ENCODE results near the gene GIMAP8.
A peak's percentile ranks its signal among the peaks of the same experiment; 100 is the strongest.

Gene GIMAP8

DNA sequence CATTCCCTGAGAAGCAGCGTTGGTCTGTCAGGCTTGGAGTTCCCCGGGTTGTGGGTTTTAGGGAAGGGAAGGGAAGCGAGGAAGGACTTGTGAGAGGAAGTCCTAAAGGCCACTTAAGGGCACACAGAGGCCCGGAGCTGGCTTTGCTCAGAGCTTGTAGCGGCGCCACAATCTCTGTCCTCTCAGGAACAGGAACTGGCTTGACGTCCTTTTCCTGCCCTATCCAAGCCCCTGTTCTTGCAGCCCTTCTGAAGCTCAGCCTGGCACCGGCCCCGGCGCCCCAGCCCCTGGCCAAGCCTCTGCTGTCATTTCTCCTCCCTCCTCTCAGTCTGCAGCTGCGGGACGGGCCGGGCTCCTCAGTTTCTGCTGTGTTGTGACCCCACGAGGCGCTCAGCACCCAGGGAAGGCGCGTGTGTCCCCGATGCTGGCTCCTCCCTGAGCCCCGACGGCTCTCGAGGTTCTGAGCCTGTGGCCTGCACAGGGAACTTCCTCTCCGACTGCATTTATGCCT lies at the start of gene GIMAP8:
GIMAP8 (plus strand) TSS at position 140 of the 511 bp plus-strand sequence. CDS start 16,069 bp downstream, outside the sequence.
- peak in 5 of 14 donors; percentile 33 to 65 (median 37) for DNase-seq

DNA sequence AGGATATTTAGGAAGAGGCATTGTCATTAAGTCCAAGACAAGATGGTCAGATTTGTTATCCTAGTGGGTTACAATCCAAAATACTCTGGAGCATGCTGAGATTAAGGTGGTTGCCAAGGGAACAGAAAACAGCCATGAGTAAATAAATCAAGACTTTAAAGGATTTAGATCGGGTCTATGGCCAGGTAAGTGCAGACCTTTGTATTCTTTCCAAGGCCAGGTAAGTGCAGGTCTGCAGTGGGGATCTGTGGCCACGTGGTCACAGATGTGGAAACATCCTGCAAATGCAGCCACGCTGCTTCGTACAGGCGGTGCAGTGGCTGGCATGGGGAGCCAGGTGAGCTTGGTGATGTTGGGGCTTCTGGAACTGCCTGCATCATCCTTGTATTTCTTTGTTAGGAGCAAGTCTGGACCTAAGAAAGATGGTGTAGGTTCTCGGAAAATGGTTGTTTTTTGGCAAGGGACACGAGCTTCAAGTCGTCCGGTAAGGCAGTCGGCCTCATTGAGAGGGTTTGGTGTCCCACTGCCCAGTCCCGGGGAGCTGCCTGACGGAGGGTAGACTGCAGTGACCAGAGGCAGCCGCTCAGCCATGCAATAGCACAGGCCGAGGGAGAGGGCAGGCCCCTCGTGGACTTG lies 49.5 kb upstream of the GIMAP8 start:
- DNase-seq = no peak

DNA sequence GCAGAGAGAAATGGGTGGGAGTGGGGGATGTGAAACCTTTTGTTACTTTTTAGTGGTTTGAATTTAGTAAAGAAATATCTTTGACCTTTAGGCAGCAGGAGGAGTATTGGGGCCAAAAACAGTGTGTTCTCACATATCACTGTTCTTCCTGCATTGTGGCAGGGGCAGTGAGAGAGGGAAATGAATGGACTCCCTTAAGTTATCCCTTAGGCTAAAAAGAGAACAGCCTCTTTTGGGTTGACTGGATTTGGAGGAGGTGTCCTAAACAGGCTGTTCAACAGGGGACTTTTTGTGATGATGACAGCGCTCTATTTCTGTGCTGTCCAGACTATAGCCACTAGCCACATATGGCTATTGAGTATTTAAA lies 49.0 kb upstream of the GIMAP8 start:
- DNase-seq = no peak

DNA sequence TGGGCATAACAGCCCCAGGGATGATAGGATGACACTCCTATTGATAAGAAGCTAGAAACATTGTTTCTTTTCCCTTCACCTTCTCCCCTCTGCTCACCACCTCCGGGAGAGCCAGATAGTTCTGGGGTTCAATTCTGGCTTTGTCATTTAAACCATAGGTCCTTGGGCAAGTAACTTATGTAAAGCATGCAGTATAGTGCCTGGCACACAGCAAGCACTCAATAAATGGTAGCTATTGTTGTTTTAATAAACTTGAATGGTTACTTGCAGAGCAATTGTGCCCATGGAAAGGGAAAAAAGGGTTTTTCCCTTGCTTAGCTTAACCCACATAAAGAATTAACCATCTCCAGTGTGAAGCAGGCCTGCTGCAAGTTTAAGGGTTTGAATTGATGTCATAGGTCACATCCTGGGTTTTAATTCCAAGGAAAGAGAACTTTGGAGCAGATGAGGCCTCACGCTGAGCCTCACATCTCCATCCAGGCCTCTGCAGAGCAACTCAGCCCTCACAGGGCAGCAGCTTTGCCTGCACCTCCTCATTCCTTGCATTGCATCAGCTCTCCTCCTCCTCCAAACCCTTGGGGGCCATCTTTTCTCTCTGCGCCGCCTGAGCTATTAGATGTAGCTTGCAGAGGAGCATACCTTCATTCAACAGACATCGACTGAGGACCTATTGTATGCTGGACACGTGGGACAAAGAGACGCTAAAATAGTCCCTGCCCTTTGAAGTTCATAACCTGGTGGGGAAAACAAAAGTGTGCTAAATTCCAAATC lies 48.4 kb upstream of the GIMAP8 start:
- no peak for DNase-seq

DNA sequence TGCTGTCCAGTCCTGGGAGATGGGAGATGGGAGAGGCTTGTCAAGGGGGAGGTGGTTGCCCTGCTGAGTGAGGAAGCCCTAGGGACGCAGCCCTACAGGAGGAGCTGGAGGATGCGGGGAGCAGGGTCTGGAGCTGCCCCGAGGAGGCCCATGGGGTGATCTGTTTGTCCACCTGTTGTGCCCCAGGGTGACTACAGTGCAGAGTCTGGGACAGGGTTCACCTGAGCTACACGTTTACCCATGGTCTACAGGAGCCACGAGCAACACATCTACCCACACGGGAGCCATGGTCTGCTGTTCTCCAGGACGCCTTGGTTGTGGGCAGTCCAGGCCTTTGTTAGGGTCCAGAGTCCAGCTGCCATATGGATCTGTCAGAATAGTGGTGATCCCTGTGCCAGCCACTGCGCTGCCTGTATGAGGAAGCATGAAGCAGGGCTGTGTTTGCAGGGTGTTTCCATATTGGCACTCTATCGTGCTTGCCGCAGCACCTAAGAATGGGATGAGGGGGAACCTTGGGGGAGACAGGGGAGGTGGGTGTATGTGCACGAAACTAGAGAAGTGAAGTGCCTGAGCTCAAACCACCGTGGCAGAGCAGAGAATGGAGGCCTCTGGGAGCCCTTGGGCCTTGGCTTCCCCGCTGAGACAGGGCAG lies 47.6 kb upstream of the GIMAP8 start:
- no peak for DNase-seq

DNA sequence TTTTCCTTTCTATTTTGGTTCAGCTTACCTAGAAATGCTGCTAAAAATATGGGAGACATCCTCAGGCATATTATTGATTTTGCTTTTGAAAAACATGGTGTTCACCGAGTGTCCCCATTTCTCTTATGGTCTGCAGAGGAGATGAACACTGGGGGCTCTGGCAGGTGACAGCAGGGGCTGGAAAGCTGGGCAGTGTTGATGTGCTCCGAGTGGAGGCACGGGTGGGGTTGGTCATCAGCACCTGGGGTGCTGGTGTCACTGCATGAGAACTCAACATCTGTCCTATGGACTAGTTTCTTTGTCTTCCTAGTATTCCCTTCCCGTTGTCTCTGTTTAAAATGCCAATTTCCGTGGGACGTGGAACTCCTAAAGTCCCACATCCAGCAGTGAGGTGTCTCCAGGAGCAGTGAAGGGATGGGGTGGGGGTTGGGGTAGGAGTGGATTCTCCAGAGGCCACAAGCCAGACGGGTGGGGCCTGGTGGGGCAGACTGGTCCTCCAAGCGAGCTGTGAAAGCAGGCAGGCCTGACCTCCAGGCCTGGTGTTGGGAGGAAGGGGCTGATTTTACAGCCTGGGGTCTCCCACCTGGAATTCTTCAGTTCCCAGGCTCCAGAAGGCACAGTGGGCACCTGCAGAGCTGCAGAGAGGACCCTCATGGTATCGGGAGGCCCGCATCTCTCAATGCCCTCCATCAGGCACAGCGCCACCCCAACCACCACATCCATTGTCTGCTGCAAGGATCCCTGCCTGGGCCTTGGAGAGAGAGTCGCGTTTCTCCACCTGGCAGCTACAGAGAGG lies 46.9 kb upstream of the GIMAP8 start:
- no peak for DNase-seq

DNA sequence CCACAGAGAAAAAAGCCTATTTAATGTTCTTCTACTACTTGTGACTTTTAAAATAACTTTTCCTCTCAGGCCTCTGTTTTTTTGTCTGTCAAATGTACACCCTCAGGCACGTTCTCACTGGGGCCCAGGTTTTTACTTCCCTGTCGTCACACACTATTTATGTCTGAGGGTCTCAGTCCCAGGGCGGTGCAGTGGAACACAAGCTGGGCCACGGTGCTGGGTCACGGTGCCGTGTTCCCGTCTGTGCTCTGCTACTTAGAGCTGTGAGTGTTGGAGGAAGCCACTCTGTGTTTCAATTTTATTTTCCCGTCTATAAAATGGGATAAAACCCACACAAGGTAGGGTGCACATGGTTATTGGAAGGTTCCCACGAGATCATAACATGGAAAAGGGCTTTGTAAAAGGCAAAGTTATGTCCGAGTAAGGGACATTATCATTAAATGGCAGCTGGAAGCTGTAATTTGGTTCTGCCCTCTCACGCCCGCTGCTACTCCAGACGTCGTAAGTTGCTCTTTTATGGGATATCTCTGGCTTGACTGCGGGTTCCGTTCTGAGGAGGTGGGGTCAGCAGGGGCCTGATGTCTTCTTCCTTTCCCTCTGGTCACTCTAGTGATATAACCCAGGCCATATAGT lies 46.1 kb upstream of the GIMAP8 start:
- DNase-seq = no peak

DNA sequence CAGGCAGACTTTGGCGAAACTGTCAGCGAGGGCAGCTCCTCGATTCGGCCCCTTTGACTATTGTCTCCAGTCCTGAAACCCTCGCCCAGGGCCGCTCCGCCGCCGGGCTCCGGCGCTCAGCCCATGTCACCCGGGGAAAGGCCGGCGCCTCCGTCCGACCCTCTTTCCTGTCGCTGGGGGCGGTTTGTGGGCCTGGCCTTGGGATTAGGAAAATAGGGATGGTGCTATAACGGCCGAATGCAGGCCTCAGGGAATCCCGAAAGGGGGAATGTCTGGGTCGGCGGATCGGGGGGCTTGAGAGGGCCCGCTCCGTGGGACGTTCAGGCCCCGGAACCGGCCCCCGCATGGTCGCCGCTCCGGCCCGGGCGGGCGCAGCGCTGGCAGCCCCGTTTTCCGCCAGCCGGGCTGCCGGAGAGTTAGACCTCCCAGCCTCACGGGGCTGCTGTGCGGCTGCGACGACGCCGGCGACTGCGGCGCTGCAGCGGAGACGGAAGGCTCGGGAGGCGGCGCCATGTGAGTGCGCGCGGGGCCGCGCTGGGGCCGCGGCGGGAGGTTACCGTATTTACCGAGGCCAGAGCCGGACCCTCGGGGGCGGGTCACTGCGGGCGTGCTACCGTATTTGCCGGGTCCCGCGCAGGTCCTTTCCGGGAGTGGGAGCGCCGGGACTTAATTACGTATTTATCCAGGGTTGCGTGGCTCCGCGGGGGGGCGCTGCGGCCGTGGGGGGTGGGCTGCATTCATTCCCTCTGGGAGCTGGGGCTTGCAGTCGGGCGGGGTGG lies 45.4 kb upstream of the GIMAP8 start:
- peak in 13 of 14 donors; percentile 61 to 90 (median 82) for DNase-seq

DNA sequence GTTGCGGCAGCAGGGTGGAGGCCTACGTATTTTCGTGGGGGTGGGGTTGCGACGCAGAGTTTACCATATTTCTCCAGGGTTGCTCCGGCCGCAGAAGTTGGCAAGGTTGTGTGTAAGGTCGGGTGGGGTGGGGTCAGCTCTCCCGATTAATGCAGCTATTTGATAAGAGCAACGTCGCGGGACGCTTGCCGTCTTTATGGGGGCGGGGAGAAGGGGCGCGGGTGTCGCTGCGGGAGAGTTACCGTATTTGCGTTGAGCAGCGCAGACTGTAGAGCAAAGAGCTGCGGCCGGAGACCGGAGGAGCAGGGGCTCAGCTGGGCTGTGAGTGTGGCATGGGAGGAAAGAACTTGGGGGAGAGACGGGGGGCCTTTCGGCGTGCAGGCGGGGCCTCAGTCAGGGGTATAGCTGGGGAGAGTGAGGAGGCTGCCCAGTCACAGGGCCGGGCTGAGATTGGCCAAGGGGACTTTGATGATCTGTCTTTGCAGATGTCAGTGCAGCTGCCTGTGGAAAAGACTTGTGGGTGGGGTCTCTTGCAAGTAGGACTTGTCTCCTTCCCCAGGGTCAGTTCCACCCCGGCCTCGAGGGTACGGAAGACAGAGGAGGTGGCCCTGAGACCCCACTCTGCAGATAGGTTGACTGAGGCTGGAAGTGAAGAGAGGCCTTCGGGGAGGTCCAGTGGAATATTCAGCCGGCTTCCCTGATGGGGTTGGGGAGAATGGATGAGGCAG lies 44.7 kb upstream of the GIMAP8 start:
- DNase-seq = peak in 5 of 14 donors; percentile 50 to 73 (median 70)

DNA sequence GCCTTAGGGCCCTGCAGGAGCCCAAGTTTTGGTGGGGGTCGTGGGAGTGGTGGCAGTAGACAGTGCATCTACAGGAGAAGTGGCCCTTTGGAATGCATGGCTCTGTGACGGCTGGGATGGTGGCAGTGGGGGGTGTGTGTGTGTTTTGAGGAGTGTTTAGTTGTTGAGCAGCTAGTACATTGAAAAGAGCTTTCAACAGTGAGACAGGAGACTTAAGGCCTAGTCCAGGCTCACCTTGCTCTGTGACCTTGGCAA lies 44.2 kb upstream of the GIMAP8 start:
- DNase-seq = no peak

DNA sequence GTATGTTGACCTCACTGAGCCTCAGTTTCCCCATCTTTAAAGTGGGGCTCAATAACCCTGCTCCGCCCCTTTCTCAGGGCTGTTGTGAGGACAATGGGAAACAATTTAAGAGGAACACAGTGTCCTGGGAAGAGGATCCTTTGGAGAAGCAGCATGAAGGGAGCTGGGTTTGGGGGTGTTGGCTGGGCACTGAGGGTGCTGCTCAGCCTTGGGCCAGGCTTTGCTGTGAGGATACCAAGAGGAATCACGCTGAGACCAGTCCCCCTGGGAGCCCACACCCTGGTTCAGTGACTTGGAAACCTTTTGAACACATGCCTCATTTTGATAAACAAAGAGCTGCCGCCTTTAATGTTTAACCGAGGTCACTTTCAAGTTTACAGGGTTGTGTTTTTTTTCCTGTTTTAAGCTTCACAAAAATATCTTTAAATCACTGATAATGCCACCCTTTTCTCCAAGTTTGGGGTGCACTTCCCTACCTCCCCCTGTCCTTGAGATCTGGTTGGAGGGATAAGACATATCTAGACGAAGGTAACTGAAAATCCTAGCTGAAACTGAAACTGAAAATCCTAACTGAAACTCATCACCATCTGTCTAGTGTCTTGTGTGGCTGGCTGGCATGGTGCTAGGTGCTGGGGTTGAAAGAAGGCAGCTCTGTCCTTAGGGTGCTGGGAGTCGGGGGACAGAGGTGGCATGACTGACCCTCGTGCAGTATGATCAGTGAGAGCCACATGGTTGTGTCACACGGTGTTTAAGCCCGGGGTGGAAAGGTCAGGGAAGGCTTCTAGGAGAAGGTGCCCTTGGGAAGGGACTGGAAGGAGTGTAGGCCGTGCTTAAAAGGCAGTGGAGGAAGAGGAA lies 43.6 kb upstream of the GIMAP8 start:
- no peak for DNase-seq

DNA sequence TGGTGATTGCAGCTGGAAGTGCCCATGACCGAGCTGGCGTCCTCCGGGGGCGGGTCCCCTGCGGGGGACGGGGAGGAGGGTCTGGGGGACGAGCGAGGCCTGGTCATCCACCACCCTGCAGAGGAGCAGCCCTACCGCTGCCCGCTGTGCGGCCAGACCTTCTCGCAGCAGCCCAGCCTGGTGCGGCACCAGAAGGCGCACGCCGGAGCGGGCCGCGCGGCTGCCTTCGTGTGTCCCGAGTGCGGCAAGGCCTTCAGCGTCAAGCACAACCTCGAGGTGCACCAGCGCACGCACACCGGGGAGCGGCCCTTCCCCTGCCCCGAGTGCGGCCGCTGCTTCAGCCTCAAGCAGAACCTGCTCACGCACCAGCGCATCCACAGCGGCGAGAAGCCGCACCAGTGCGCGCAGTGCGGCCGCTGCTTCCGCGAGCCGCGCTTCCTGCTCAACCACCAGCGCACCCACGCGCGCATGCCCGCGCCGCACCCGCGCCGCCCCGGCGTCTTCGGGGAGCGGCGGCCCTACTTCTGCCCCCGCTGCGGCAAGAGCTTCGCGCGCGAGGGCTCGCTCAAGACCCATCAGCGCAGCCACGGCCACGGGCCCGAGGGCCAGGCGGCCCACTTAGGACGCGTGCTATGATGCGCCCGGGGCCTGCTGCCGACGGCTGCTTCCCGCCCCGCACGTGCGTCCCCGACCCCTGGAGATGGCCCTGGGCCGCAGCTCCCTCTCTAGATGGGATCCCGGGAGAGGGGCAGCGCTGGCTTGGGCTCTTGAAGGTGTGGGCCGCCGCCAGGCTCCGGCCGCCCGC lies 42.6 kb upstream of the GIMAP8 start:
- no peak for DNase-seq

DNA sequence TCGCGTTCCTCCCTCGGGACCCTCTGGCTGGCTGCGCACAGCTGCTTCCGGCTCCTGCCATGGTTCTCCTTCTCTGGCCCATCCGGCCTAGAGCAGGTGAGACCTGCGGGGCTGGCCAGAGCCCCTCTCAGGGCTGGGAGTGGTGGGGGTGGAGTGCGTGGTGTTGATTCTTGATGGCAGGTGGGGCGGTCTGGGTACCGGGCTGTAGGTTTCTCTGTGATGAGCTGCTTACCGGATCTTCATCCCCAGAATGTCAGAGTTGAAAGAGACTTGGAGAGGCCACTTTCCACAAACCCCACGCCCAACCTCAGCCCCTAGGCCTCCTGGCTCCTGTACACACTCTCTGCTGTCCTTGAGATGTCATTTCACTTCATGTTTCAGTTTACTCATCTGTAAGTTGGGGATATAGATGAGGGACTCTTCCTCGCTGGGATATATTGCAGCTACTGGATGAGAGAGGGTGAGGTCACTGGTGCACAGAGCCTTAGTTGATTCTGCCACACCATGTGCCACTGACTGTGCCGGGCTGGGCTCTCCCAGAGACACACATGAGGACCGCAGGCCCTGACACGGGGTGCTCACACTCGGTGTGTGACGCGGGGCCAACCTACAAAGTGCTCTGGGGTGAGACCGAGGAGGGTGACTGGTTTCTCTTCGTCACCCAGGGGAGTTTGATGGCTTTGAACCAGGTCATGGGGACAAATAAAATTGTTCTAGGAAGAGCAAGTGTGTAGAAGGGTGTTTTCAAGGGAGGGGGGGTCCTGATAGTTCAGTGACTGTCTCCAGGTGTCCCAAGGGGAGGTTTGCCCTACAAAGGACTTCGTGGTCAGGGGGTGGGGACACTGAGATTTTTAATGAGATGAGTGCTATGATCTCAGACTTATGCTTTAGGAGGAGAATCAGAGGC lies 41.8 kb upstream of the GIMAP8 start:
- DNase-seq = no peak

DNA sequence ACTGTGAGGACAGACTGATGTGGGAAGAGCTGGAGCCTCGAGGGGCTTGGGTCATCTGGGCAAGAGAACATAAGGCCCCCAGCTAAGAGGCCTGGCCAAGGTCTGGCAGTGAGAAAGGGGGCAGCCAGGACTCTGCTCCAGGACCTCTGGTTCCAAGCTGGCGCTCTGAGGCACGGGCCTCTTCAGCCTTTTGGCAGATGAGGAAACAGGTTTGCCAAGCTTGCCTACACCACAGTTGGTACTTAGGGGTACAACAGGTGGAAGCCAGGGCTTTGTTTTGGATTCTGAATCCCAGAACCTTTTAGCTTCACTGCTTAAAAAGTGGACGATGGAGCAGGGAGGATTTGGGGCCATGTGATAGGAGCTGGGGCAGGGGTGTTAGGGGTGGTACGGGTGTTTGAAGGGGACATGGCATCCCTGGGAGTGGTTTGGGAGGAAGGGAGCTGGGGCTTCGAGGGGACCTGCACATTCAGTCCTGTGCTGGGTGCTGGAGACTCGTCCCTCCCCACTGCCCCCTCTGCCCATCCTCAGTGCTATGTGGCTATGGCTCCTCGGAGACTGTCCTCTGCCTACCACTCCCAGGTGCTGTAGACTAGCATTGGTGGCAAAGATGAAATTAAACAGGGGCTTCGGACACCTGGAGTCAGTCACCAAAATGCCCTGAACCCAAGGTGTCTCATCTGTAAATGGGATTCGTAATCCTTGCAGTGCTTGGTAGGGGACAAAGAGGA lies 41.0 kb upstream of the GIMAP8 start:
- no peak for DNase-seq

DNA sequence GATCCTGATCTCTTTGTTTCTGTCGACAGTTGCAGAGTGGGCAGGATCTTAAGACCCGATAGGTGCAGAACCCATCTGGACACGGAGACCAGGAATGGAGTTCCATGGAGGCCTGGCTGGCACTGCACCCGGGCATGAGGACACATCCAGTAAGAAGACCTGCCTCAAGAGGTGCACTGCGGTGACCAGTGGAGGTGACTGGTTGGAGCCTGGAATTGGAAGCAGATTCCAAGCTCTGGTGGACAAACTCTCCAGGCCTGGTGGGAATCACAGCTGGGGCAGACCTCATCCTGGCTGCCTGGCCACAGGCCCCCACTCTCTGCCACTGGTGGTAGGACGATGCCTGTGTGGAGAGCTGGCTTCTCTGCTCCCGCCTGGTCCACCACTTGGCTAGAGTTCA lies 40.3 kb upstream of the GIMAP8 start:
- no peak for DNase-seq

DNA sequence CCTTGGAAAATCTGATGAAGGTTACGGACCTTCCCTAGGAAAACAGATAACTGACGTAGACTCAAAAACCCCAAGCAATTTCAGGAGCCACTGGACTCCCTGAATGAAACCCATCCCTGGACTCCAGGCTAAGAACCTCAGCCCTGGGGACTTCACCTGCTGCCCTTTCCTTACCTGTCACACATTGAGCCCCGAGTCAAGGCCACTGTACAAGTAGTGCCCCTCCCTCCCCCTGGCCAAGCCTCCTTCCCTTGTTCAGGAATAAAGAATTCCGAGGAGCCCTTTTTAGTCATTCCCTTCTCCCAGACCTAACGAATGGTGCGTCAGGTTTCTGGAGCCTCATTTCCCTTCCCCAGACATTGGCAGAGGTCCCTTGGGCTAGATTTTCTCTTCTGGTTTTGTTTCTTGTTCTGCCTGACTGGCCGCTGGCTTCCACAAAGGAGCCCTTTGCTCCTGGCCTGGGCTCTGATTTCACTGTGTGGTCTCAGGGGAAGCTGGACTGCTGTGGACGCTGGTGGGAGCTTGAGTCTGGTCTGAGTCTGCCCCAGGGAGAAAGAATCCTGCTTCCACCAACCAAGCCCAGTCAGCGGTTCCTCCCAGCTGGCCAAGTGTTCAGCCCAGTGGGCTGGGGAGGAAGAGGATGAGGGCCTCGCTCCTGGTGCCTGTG lies 39.6 kb upstream of the GIMAP8 start:
- DNase-seq = peak in 4 of 14 donors; percentile 17 to 35 (median 26)

DNA sequence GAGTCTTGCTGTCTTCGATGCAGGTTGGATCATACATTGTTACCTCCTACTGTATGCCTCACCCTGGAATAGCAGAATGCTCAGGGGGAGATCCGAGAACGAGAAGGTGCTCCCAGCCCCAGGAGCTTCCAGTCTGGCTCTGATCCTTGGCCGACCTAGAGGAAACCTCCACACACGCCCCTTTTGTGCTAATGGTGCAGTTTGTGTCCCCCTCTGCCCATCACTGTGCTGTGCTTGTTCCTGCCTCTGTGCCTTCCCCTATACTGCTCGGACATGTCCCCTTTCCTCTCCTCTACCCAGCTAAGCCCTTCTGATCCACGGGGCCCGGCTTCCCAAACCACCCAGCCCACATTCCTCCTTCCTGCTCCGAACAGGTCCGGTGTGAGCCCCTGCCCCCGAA lies 38.8 kb upstream of the GIMAP8 start:
- DNase-seq = no peak

All from C1 segment of cervical spinal cord (tissue), 14 donors.